IMR-90 (cell line): ENCODE measurements around the gene ERBB4. TPM values are rescaled to one million over a fixed set of nuclear protein-coding genes. Genes with fewer than 3 reads are reported as not detected.

ENCODE experiments used
- ATAC-seq: fragments of 200-7000 bp; cut with Tn5 transposase; 2 replicates; pipeline ENCODE4 v1.9.1; 2020; ENCODE audit warnings: low read depth, mild to moderate bottlenecking, moderate library complexity
- BruUV-seq: library from RNA; stranded (reverse); fragments of 400-500 nt; replicated peaks from 2 replicates; lab custom pipeline; 2021; lab: Mats Ljungman, UMichigan
- CTCF ChIA-PET: fragments of 300-600 bp; formaldehyde crosslinking; extraction: SDS; loops from one replicate; lab custom pipeline; 2021; ENCODE audit warnings: antibody characterized with exemption; lab: Yijun Ruan, JAX
- POLR2A ChIA-PET: fragments of 300-600 bp; sonication (Branson Sonifier 250); formaldehyde crosslinking; loops from one replicate; lab custom pipeline; 2022; ENCODE audit warnings: antibody characterized with exemption; ENCODE audit not compliant: unreplicated experiment; lab: Charles Lee
- DNase-seq: peaks from one replicate; pipeline ENCODE4 v3.0.0; 2013
- H2AFZ ChIP-seq: replicated peaks from 2 replicates; pipeline ENCODE3; 2013; ENCODE audit warnings: low read length, mild to moderate bottlenecking; ENCODE audit not compliant: poor library complexity
- H2AK5ac ChIP-seq: 2 replicates; pipeline ENCODE4 v1.6.1; 2013; ENCODE audit warnings: low read depth, low read length, inconsistent platforms
- H2AK9ac ChIP-seq: replicated peaks from 2 replicates; pipeline ENCODE3; 2013; ENCODE audit warnings: mild to moderate bottlenecking, low read depth, low read length, moderate library complexity; ENCODE audit not compliant: poor library complexity
- H2BK120ac ChIP-seq: 2 replicates; pipeline ENCODE4 v1.6.1; 2013; ENCODE audit warnings: low read depth, low read length, inconsistent platforms
- H2BK15ac ChIP-seq: 3 replicates; pipeline ENCODE4 v1.6.1; 2013; ENCODE audit warnings: low read depth, low read length, inconsistent platforms
- H2BK20ac ChIP-seq: 2 replicates; pipeline ENCODE4 v1.6.1; 2013; ENCODE audit warnings: low read depth, mild to moderate bottlenecking, inconsistent platforms, low read length, moderate library complexity
- H2BK5ac ChIP-seq: 2 replicates; pipeline ENCODE4 v1.6.1; 2013; ENCODE audit warnings: mild to moderate bottlenecking, low read depth, low read length, inconsistent platforms; ENCODE audit not compliant: poor library complexity, severe bottlenecking
- H3K14ac ChIP-seq: replicated peaks from 2 replicates; pipeline ENCODE4 v1.6.1; 2013; ENCODE audit warnings: low read depth, low read length, inconsistent platforms
- H3K18ac ChIP-seq: 2 replicates; pipeline ENCODE4 v1.6.1; 2013; ENCODE audit warnings: low read depth, low read length, control low read depth
- H3K23ac ChIP-seq: 2 replicates; pipeline ENCODE4 v1.6.1; 2013; ENCODE audit warnings: low read depth, low read length, inconsistent platforms
- H3K27ac ChIP-seq: 2 replicates; pipeline ENCODE4 v1.5.1; 2013; ENCODE audit warnings: mild to moderate bottlenecking, control low read depth, low read length; ENCODE audit not compliant: insufficient read depth
- H3K27me3 ChIP-seq: 2 replicates; pipeline ENCODE4 v1.6.1; 2013; ENCODE audit warnings: low read length; ENCODE audit not compliant: control insufficient read depth, insufficient read depth
- H3K36me3 ChIP-seq: 2 replicates; pipeline ENCODE4 v1.6.1; 2013; ENCODE audit warnings: low read length, mixed read lengths; ENCODE audit not compliant: control insufficient read depth, insufficient read depth
- H3K4ac ChIP-seq: 2 replicates; pipeline ENCODE4 v1.6.1; 2013; ENCODE audit warnings: low read depth, low read length, inconsistent platforms
- H3K4me1 ChIP-seq: 2 replicates; pipeline ENCODE4 v1.6.1; 2013; ENCODE audit warnings: low read length, mixed read lengths; ENCODE audit not compliant: control insufficient read depth, insufficient read depth
- H3K4me2 ChIP-seq: 2 replicates; pipeline ENCODE4 v1.6.1; 2013; ENCODE audit warnings: low read depth, mild to moderate bottlenecking, control low read depth, low read length, moderate library complexity
- H3K4me3 ChIP-seq: 2 replicates; pipeline ENCODE4 v1.5.1; 2013; ENCODE audit warnings: low read depth, mild to moderate bottlenecking, control low read depth, low read length, moderate library complexity; ENCODE audit not compliant: insufficient read depth
- H3K56ac ChIP-seq: 2 replicates; pipeline ENCODE4 v1.6.1; 2013; ENCODE audit warnings: low read length, inconsistent platforms; ENCODE audit not compliant: insufficient read depth; ENCODE audit errors: extremely low read depth
- H3K79me1 ChIP-seq, 2 experiments: 2 replicates each; pipeline ENCODE4 v1.6.1; 2013; ENCODE audit warnings: low read length in 2 of 2, inconsistent platforms in 1 of 2, low read depth in 1 of 2
- H3K9ac ChIP-seq: 2 replicates; pipeline ENCODE4 v1.6.1; 2013; ENCODE audit warnings: low read depth, low read length, control low read depth
- H3K9me1 ChIP-seq: 2 replicates; pipeline ENCODE4 v1.6.1; 2013; ENCODE audit warnings: low read length, inconsistent platforms; ENCODE audit not compliant: insufficient read depth
- H3K9me3 ChIP-seq: 2 replicates; pipeline ENCODE4 v1.6.1; 2013; ENCODE audit warnings: low read length; ENCODE audit not compliant: control insufficient read depth, insufficient read depth
- H4K20me1 ChIP-seq: 2 replicates; pipeline ENCODE4 v1.6.1; 2013; ENCODE audit warnings: low read length, inconsistent platforms; ENCODE audit not compliant: insufficient read depth
- H4K5ac ChIP-seq: 2 replicates; pipeline ENCODE4 v1.6.1; 2013; ENCODE audit warnings: mild to moderate bottlenecking, low read depth, low read length, control low read depth
- H4K8ac ChIP-seq, 2 experiments: 2 replicates each; pipeline ENCODE4 v1.6.1; 2013; ENCODE audit warnings: low read depth in 2 of 2, low read length in 2 of 2, control low read depth in 1 of 2, inconsistent platforms in 1 of 2
- H4K91ac ChIP-seq: 2 replicates; pipeline ENCODE4 v1.6.1; 2013; ENCODE audit warnings: low read depth, low read length, inconsistent platforms; ENCODE audit not compliant: insufficient read depth
- SMC3 ChIP-seq: fragments of 150-350 bp; IDR thresholded peaks from 2 replicates; pipeline ENCODE4 v1.6.1; 2016; ENCODE audit warnings: low read depth, mild to moderate bottlenecking, antibody characterized with exemption, low read length, moderate library complexity
- WGBS, 2 experiments: methylation state at CpG; one replicate each; pipeline versions ENCODE4 v1.1.5 to v1.1.7; 2013; ENCODE audit warnings: missing lambda C conversion rate in 2 of 2; ENCODE audit not compliant: insufficient read length in 1 of 2; ENCODE audit errors: extremely low coverage in 2 of 2; 5-methylcytosine and 5-hydroxymethylcytosine counted together
- dilution Hi-C: fragments of 300-500 bp; cut with HindIII; formaldehyde crosslinking; loops from one replicate; pipeline ENCODE4 v1.14.3; 2018; ENCODE audit warnings: low sequenced_read_pairs; ENCODE audit not compliant: unreplicated experiment
- in situ Hi-C: fragments of 300-500 bp; cut with MboI; formaldehyde crosslinking; loops from 3 replicates; pipeline ENCODE4 v1.14.3; 2019; ENCODE audit warnings: low sequenced_read_pairs, inconsistent platforms, mixed read lengths
- intact Hi-C: fragments of 100-400 bp; cut with micrococcal nuclease; formaldehyde crosslinking; loops from 2 replicates; pipeline ENCODE4 v1.10.0; 2022
- polyA plus RNA-seq, 3 experiments: library from polyadenylated mRNA; depleted of rRNA; stranded (reverse); fragments of >200 nt; gene quantifications; 2 replicates each; pipeline ENCODE4 v1.2.3, GENCODE V29; 2012; ENCODE audit warnings: low replicate concordance in 1 of 3
- total RNA-seq: library from RNA; depleted of rRNA; stranded (reverse); fragments of >200 nt; gene quantifications from 2 replicates; pipeline ENCODE4 v1.2.3, GENCODE V29; 2012

The ERBB4 gene
- total and polyA plus RNA-seq, 2 of the 4 experiments (the other 2 are of a cell fraction) = not detected

DNA sequence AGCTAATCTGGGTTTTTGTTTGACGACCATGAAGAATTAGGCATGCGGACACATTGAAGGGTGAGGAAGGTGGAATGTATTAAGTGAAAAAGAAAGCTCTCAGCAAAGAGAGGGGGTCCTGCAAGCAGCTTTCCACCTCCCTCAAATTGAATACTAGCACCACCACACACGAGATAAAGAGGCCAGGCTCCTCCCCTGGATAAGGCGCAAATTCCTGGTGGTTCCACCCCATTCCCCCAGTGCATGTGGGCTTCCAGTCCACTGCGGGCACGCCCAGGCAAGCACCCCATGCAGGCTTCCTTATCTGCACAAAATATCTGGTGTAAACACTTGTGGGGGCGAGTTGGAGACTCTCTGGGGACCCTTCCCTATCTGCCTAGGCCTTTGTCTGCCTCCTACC lies 1124.9 kb downstream of the ERBB4 start:
- ChIA-PET POLR2A (no interaction called here), CTCF (no interaction called here)
- DNase-seq = no peak
- Histone ChIP-seq H3K4ac (no peak overlapping the region), H3K56ac (no peak overlapping the region), H3K4me2 (no peak overlapping the region), H2BK20ac (no peak overlapping the region), H3K9me3 (0 out of 2 replicates have a peak, but pooled peaks cover 5% of the 10 kb centered on the region), H2AK9ac (no peak overlapping the region), H3K4me3 (no peak overlapping the region), H3K23ac (no peak overlapping the region), H3K36me3 (no peaks in the 10 kb centered on the region), H3K27ac (no peak overlapping the region), H3K27me3 (no peaks in the 10 kb centered on the region), H2BK5ac (no peak overlapping the region), H3K14ac (no peak overlapping the region), H4K5ac (no peak overlapping the region), H4K8ac (no peak overlapping the region), H2BK120ac (no peak overlapping the region), H4K20me1 (no peaks in the 10 kb centered on the region), H3K9me1 (no peaks in the 10 kb centered on the region), H3K4me1 (no peaks in the 10 kb centered on the region), H2AK5ac (no peak overlapping the region), H4K91ac (no peak overlapping the region), H3K18ac (no peak overlapping the region), H3K9ac (no peak overlapping the region), H3K79me1 (no peaks in the 10 kb centered on the region), H2BK15ac (no peak overlapping the region), H2AFZ (no peak overlapping the region)
- BruUV-seq = no TSS peak
- dilution Hi-C loops = no loop called here
- intact Hi-C loops = no loop called here
- TF ChIP-seq SMC3 = no peak
- no CpG with 5 or more reads among the region's 7 CpGs for WGBS, 2 experiments
- in situ Hi-C loops = no loop called here
- ATAC-seq = no peak
